ACHN (cell line): ENCODE results near the gene STARD3.

Experiments
- DNase-seq: peaks from one replicate; pipeline ENCODE4 v3.0.0-alpha.2; 2015
- in situ Hi-C: cut with HindIII; loops from 2 replicates; pipeline ENCODE4 v1.10.0; 2017; ENCODE audit warnings: low sequenced_read_pairs, low pct_ligation_motif_present, low pct_unique_long_range_greater_than_20kb

Gene STARD3

GRCh38 chr17:39602533-39603303, 34.2 kb upstream of the STARD3 start:
- DNase-seq: no peak
- in situ Hi-C loops: no loop called here

- DNase-seq: no peak
- in situ Hi-C loops: no loop called here
Observed at GRCh38 chr17:39603304-39604016, 33.5 kb upstream of the STARD3 start.

GRCh38 chr17:39604911-39605491, 31.9 kb upstream of the STARD3 start:
- in situ Hi-C loops: no loop called here
- no peak for DNase-seq

- no peak for DNase-seq
Observed at GRCh38 chr17:39605492-39606433, 31.2 kb upstream of the STARD3 start.

GRCh38 chr17:39606434-39607056, 30.4 kb upstream of the STARD3 start:
- DNase-seq: no peak
- in situ Hi-C loops: no loop called here

More at GRCh38 chr17:39605492-39606433, 31.2 kb upstream of the STARD3 start:
- in situ Hi-C loops: no loop called here

GRCh38 chr17:39607057-39607850, 29.7 kb upstream of the STARD3 start:
- DNase-seq: no peak
- in situ Hi-C loops: no loop called here

- in situ Hi-C loops: no loop called here
- no peak for DNase-seq
Observed at GRCh38 chr17:39607851-39608130, 29.2 kb upstream of the STARD3 start, which contains the start of gene NEUROD2. Gene NEUROD2, minus strand, starts transcription at chr17:39607920. Its CDS starts 1,321 bp downstream, at chr17:39606599.

- in situ Hi-C loops: no loop called here
- no peak for DNase-seq
Observed at GRCh38 chr17:39608142-39608981, 28.6 kb upstream of the STARD3 start.

- in situ Hi-C loops: no loop called here
- DNase-seq: no peak
Observed at GRCh38 chr17:39609416-39610025, 27.4 kb upstream of the STARD3 start.

GRCh38 chr17:39611401-39612112, 25.4 kb upstream of the STARD3 start:
- in situ Hi-C loops: no loop called here
- DNase-seq: no peak

GRCh38 chr17:39612291-39612894, 24.6 kb upstream of the STARD3 start:
- in situ Hi-C loops: no loop called here
- no peak for DNase-seq

- DNase-seq: no peak
- in situ Hi-C loops: no loop called here
Observed at GRCh38 chr17:39612935-39613464, 23.9 kb upstream of the STARD3 start.

- in situ Hi-C loops: no loop called here
- DNase-seq: no peak
Observed at GRCh38 chr17:39614545-39615157, 22.3 kb upstream of the STARD3 start.

GRCh38 chr17:39615434-39615833, 21.5 kb upstream of the STARD3 start:
- in situ Hi-C loops: no loop called here
- DNase-seq: no peak

- DNase-seq: no peak
- in situ Hi-C loops: no loop called here
Observed at GRCh38 chr17:39617100-39617445, 19.9 kb upstream of the STARD3 start.
